DND-41 (cell line): ENCODE results near the gene METTL26.

Source experiments
- ATAC-seq: fragments of 200-7000 bp; cut with Tn5 transposase; 3 replicates; pipeline ENCODE4 v1.9.1; 2021; ENCODE audit warnings: low read depth; ENCODE audit not compliant: insufficient read depth
- DNase-seq: peaks from one replicate; pipeline ENCODE4 v3.0.0-alpha.2; 2020
- H2AFZ ChIP-seq: 2 replicates; pipeline ENCODE4 v1.6.0; 2012; ENCODE audit warnings: low read depth, low read length
- H3K27ac ChIP-seq: 2 replicates; pipeline ENCODE4 v1.5.1; 2012; ENCODE audit warnings: low read length, inconsistent platforms
- H3K27me3 ChIP-seq: fragments of 200-600 bp; sonication (generic); 2 replicates; pipeline ENCODE4 v1.6.0; 2012; ENCODE audit warnings: low read length, mild to moderate bottlenecking, inconsistent platforms; ENCODE audit not compliant: insufficient read depth, poor library complexity
- H3K36me3 ChIP-seq: 2 replicates; pipeline ENCODE4 v1.5.1; 2012; ENCODE audit warnings: low read length, inconsistent platforms; ENCODE audit not compliant: insufficient read depth
- H3K4me1 ChIP-seq: 2 replicates; pipeline ENCODE4 v1.5.1; 2012; ENCODE audit warnings: mild to moderate bottlenecking, low read length; ENCODE audit not compliant: insufficient read depth
- H3K4me2 ChIP-seq: 2 replicates; pipeline ENCODE4 v1.6.0; 2012; ENCODE audit warnings: mild to moderate bottlenecking, moderate library complexity, low read length, inconsistent platforms; ENCODE audit not compliant: insufficient read depth
- H3K4me3 ChIP-seq, 2 experiments: fragments of 200-600 bp in 1 of 2; shearing (Covaris generic) in 1 of 2; 2 replicates each; pipeline ENCODE4 v1.5.1; 2012 to 2016; ENCODE audit warnings: inconsistent platforms in 2 of 2, low read length in 2 of 2, mild to moderate bottlenecking in 2 of 2, low read depth in 1 of 2, moderate library complexity in 1 of 2
- H3K79me2 ChIP-seq: 2 replicates; pipeline ENCODE4 v1.6.0; 2012; ENCODE audit warnings: low read length, inconsistent platforms; ENCODE audit not compliant: insufficient read depth
- H3K9ac ChIP-seq: 2 replicates; pipeline ENCODE4 v1.6.0; 2012; ENCODE audit warnings: low read depth, mild to moderate bottlenecking, inconsistent platforms, low read length, moderate library complexity
- H3K9me3 ChIP-seq: 2 replicates; pipeline ENCODE4 v1.5.1; 2012; ENCODE audit warnings: low read length, moderate library complexity, mild to moderate bottlenecking, inconsistent platforms; ENCODE audit not compliant: insufficient read depth, severe bottlenecking
- H4K20me1 ChIP-seq: 2 replicates; pipeline ENCODE4 v1.6.0; 2012; ENCODE audit warnings: low read length; ENCODE audit not compliant: insufficient read depth
- EZH2 ChIP-seq: IDR thresholded peaks from 3 replicates; pipeline ENCODE4 v1.6.1; 2012; ENCODE audit warnings: borderline replicate concordance, low read depth, mild to moderate bottlenecking, moderate library complexity, low read length, inconsistent platforms; ENCODE audit not compliant: severe bottlenecking
- TF ChIP-seq, protein P1 (sequence below): IDR thresholded peaks from 2 replicates; pipeline ENCODE4 v1.5.1; 2012; ENCODE audit warnings: borderline replicate concordance, low read length, moderate library complexity, mild to moderate bottlenecking; ENCODE audit not compliant: poor library complexity, severe bottlenecking; ENCODE audit errors: extremely low read depth

METTL26 gene

DNA sequence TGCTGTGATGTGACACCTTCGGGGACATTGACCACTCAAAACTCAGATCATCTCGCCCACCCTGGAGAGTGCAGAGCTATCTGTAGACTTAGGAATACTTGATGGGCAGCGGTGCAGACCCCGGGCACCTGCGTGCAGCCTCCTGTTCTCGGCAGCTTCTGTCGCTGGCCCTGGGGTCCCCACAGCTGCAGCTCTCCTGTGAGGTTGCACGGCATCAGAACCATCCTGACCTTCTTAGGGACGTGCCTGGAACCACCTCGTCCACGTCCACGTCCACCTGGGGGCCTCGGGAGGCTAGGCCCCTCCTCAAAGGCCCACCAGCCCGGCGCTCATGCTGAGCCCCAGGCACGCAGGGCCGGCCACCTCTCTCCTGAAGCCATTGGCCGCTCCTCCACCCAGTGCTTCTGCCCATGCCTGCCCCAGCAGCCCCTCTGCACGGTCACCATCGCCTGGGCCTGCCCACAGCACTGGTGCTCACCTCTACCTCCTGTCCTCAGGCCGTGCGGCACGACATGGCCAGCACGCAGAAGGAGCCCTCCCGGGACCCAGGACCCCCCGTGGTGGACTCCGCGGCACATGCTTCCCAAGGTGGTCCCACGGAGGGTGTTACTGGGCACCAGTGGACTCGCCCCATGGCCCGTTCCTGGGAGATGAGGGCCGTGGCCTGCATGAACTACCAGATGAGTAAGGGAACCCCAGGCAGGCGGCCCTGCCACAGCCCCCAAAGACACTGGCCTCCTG is 7.6 kb downstream of the METTL26 start:
- Histone ChIP-seq H2AFZ (no peak overlapping the region), H3K9ac (no peak overlapping the region), H3K4me3 (no peak overlapping the region), H3K4me2 (no peak overlapping the region), H3K79me2 (no peaks in the 10 kb centered on the region), H4K20me1 (peaks cover 23% of the 10 kb centered on the region), H3K4me1 (no peaks in the 10 kb centered on the region), H3K27ac (no peak overlapping the region), H3K36me3 (peaks cover 25% of the 10 kb centered on the region), H3K27me3 (no peaks in the 10 kb centered on the region), H3K9me3 (no peaks in the 10 kb centered on the region)
- ATAC-seq (no peak), DNase-seq (no peak)
- TF ChIP-seq EZH2 = no peak
- TF ChIP-seq, protein P1, sequence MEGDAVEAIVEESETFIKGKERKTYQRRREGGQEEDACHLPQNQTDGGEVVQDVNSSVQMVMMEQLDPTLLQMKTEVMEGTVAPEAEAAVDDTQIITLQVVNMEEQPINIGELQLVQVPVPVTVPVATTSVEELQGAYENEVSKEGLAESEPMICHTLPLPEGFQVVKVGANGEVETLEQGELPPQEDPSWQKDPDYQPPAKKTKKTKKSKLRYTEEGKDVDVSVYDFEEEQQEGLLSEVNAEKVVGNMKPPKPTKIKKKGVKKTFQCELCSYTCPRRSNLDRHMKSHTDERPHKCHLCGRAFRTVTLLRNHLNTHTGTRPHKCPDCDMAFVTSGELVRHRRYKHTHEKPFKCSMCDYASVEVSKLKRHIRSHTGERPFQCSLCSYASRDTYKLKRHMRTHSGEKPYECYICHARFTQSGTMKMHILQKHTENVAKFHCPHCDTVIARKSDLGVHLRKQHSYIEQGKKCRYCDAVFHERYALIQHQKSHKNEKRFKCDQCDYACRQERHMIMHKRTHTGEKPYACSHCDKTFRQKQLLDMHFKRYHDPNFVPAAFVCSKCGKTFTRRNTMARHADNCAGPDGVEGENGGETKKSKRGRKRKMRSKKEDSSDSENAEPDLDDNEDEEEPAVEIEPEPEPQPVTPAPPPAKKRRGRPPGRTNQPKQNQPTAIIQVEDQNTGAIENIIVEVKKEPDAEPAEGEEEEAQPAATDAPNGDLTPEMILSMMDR = no peak

DNA sequence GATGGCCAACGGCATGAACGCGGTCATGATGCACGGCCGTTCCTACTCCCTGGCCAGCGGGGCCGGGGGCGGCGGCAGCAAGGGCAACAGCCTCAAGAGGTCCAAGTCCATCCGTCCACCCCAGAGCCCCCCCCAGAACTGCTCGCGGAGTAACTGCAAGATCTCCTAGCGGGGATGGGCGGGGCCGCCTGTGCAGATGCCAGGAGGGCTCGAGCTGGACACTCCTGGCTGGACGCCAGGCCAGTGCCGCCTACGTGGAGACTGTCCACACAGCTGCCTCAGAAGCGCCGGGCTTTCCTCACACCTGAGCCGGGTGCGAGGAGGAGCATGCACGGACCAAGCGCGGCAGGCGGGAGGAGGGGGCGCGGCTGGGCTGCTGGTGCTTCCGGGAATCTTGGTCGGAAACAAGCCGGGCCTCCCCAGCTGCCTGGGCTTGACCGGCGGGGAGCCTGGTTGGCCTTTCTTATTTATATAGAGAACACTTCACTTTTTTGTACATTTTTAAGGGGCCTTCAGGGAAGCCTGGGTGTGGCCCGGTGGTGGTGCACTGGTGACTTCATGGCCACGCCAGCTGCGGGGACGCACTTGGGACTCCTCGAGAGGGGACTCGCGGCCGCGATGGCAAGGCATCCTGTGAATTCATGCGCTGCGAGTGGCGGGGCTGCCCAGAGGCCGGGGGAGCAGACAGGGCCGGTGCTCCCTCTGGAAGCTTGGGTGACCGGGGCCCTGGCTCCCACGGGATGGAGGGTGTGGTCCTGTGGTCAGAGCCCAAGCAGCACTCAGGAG is 8.5 kb downstream of the METTL26 start:
- Histone ChIP-seq H3K36me3 (peaks cover 21% of the 10 kb centered on the region), H3K9ac (no peak overlapping the region), H3K4me3 (no peak overlapping the region), H3K4me2 (no peak overlapping the region), H3K79me2 (no peaks in the 10 kb centered on the region), H4K20me1 (peaks cover 20% of the 10 kb centered on the region), H3K27me3 (no peaks in the 10 kb centered on the region), H3K9me3 (no peaks in the 10 kb centered on the region), H3K4me1 (no peaks in the 10 kb centered on the region), H2AFZ (no peak overlapping the region), H3K27ac (no peak overlapping the region)
- TF ChIP-seq, protein P1 = no peak
- no peak for TF ChIP-seq EZH2
- no peak for DNase-seq
- no peak for ATAC-seq

DNA sequence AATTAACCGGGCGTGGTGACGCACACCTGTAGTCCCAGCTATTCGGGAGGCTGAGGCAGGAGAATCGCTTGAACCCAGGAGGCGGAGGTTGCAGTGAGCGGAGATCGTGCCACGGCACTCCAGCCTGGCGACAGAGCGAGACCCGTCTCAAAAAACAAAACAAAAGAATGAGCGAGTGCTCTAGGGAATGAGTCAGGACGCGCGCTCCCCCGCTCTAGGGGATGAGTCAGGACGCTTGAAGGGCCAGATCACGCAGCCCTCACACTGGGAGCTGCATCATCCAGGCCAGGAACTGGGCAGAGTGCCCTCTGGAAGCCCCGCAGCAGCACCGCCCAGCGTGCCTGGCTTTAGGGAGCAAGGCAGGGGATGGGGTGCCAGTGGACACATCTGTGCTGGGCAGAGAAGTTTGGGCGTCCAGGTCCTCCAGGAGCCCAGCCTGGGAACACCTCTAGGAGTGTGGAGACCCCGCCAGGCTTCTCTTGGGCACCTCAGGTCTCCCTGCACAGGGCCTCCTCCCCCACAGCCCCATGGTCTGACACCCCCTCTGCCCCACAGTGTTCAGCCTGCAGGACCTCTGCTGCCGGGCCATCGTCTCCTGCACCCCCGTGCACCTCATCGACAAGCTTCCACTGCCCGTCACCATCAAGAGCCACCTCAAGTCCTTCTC is 9.2 kb downstream of the METTL26 start:
- no peak overlapping the region for H3K9ac ChIP-seq
- H3K4me3 ChIP-seq = no peak overlapping the region
- no peaks in the 10 kb centered on the region for H3K27me3 ChIP-seq
- peaks cover 24% of the 10 kb centered on the region for H4K20me1 ChIP-seq
- no peaks in the 10 kb centered on the region for H3K9me3 ChIP-seq
- no peaks in the 10 kb centered on the region; the same call in 1 of the 2 replicates for H3K79me2 ChIP-seq
- TF ChIP-seq, protein P1 = no peak
- TF ChIP-seq EZH2 = no peak
- H2AFZ ChIP-seq = no peak overlapping the region
- peaks cover 21% of the 10 kb centered on the region for H3K36me3 ChIP-seq
- DNase-seq = no peak
- no peak for ATAC-seq
- H3K4me1 ChIP-seq = no peaks in the 10 kb centered on the region
- no peak overlapping the region for H3K27ac ChIP-seq
- H3K4me2 ChIP-seq = no peak overlapping the region
